Smooth muscle cell of the brain vasculature (primary cell): ENCODE results near the gene ADD3.

Experiments
- DNase-seq: peaks from one replicate; pipeline ENCODE4 v3.0.0-alpha.2; 2012; ENCODE audit warnings: low read depth, low spot score

ADD3 gene

DNA sequence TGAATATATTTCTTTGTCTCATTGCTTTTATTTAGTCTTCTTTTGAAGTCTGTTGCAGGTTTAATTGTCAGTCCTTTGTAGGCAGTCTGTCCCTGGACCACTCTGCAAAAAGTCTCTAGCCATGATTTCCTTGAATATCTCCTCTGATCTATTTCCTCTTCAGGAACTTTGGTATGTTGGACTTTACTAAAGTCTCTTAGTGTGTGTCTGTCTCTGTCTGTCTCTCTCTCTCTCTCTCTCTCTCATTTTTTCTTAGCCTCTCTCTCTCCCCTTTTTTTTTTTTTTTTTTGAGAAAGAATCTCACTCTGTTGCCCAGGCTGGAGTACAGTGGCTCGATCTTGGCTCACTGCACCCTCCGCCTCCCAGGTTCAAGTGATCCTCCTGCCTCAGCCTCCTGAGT lies 57.5 kb downstream of the ADD3 start:
- no peak for DNase-seq

DNA sequence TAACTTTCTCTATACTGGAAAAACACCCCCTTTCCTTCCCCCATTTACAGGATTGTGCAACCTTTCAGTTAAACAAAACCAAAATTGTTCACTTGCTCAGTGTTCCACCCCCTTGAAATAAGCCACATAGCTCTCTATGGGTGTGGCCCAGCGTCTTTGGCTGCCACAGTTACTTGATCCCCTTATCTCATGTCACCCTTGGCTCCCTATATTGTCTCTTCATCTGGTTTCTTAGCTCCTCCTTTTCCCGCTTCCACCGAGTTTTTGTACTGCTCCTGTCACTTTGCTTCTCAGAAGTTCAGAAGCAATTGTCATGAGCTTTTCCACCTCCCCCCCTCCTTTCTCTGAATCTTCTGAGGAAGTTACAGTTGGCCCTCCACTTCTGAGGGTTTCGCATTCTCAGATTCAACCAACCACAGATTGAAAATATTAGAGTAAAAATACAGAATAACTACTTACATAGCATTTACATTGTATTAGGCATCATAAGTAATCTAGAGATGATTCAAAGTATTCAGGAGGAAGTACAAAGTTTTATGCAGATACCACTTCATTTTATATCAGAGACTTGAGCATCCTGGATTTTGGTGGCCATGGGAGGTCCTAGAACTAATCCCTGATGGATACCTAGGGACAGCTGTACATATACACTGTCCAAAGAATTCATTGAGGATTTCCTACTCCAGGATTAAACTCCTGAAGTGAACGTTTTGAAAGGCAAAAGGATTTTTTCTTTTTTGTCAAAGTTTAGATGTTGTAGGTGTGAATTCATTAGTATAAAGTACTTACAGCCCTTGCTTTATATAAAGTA lies 60.4 kb downstream of the ADD3 start:
- DNase-seq = no peak

DNA sequence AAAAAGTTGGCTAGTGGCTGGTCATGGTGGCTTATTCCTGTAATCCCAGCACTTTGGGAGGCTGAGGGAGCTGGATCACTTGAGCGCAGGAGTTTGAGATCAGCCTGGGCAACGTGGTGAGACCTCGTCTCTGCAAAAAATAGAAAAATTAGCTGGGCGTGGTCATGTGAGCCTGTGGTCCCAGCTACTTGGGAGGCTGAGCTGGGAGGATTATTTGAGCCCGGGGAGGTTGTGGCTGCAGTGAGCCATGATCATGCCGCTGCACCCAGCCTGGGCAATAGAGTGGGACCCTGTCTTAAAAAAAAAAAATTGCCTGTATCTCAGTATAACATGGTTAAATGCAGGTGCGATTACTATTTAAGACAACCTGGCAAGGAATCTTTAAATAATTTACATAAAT lies 61.0 kb downstream of the ADD3 start:
- no peak for DNase-seq

DNA sequence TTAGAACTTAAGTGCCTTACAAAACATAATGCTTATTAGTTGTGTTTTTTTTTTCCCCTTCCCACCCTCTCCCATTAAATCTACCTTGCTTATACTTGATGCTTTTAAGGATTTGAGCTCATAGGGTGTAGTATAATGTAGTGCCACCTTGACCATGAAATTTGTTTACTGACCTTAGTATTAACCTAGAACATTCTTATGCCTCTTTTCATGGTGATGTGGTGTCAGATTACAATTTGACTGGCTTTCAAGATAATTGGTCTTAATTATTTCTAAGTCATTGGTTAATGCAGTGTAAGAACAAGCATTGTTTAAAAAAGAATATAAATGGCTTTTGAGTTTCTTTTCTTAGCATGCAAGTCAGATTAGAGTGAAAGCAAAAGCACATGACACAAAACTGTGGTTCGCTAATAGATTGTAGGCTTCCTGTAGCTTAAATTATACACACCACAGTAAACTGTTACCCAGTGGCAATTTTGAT lies 61.8 kb downstream of the ADD3 start:
- DNase-seq = no peak

DNA sequence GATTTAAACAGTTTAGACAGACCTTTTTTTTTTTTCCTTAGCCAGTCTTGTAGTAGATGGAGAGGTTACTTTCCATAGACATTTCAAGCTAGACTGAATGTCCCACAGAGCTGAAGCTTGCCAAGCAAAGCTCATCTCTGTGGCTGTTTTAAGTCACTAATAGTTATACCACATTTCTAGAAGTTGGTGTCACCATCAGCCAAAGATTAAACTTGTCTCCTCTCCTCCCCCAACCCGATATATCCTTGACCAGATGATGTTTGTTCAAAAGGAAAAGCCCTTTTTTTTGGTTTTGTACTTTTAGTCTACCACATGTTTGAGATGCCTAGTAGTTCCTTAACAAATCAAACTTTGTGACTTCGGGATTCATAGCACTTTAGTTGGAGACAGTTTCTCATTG lies 66.1 kb downstream of the ADD3 start:
- no peak for DNase-seq

DNA sequence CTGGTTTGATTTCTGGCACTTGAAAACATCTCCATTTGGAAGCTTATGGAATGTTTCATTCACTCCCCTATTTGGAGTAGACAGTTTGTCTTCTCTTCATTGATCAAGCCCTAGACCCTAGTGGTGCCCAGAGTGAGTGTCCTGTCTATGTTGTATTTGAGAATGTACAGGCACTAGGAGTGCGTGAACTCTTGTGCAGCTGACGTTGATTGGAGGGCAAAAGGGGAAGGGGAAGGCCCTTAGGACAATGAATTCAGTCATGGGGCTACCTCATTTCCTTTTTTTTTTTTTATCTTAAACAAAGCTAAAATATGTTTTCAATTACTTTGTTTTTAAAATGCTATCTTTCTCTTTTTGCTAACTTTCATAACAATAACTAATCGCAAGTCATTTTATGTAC lies 66.5 kb downstream of the ADD3 start:
- DNase-seq = no peak

DNA sequence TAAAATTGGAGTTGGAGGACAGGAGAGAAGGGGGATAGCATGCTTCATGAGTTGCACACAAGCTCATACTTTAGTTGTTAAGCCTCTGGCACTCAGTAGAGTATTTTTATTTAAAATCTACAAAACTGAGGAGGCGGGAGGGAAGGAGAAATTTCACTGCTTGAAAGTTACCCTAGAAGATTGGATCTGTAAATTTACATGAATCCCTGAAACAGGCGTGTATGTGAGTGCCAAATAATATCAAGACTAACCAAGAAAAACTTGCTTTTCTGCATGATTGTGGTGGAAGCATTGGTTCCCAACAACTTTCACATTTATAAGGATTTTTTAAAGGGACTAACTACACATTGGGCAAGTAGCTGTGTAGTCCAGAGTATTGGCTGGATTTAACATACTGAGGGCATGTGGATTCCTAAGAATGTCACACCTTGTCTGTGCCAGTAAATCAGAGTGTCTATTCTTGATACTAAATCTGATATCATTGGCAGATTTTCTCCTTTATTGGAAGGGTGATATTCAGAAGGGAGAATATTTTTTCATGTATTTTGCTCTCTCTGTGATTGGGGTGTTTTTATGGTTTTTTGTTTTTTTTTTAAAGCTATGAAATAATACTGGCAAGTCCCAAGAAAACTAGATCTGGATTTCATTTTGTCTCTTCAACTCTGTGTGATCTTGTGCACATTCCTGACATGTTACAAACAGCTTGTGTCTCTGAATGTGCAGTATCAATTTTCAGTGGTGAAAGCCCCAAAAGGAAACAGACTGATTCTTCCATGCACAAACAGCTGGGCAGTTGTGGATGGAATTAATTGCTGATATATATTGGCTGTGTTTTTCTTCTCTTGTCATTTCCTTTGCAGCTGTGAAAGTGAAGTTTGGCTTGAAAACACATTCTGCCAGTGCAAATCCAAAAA lies 67.2 kb downstream of the ADD3 start:
- peak; percentile 75 for DNase-seq

DNA sequence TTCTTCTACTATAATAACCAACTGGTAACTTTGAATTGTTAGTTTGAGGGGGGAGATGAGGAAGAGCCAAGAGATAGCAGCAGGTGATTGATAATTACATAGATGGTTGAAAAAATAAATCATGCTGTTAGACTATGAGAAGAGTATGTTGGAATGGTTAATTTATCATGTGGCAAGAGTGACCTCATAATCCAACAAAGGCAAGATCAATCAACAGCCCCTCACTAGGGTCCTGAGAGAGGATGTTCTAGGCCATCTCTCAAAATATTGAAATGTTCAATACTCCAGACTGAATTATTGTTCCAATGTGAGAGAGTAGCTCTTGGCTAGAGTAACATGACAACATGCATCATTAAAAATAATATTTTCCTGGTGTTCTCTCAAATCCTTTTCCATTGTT lies 67.9 kb downstream of the ADD3 start:
- DNase-seq = no peak

DNA sequence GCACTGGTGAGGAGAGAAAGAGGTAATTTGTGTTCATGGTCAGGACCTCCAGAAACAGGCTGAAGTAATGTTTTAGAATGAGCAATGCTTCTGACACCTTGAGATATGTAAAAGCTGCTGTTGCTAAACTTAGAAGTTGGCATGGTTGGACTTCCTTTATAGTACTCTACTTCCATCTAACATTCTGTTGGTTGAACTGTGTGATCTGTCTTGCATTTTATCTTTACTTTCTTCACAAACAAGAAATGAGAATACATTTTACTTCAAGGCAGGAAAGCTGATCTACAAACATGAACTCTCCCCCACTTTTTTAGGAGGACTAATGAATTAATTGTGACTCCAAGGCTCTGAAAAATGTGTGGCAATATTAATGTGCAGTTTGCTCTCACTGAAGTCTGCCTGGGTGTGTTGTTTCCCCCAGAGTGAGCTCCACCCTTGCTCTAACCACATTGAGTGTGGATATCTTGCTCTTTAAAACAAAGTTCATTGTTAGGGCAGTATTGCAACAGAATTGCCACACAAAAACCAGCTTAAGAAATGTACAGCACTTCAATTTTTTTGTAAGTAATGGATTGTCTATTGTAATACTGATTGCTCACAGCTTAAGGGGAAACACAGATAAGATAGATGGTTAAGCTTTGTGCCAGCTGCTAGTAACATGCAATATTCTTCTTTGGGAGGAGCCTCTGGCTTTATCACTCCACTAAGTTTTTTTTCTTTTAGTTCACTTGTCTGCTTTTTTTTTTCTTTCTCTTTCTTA lies 69.0 kb downstream of the ADD3 start:
- no peak for DNase-seq

DNA sequence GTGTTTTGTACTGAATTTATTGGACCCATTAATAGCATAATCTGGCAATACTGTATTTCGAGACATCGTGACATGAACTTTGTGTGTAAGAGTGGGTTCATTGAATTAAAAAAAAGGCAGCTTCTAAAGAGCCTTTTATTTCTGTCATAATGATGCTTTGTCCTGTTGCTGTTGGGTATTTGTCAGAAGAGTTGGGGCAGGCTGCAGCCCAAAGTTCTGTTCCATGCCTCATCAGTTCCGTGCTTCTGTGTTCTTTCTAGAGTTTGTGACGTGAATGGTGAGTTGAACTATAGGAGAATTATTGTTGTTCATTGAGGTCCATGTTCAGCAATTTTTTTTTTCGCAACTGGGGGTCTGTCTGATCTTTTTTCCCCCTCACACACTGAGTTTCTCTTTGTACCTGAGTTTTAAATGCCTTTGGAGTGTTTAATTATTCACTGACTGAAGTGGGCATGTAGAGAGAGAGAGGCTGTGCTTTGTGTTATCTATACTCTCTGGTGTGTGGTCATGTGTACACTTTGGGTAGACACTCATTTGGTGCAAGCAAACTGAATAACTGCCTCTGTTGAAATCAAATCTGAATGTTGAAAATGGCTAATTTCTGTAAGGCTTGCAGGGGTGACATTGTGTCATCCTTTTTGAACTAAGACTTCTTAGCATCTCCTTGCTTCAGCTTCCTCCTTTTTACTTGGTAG lies 69.8 kb downstream of the ADD3 start:
- no peak for DNase-seq

DNA sequence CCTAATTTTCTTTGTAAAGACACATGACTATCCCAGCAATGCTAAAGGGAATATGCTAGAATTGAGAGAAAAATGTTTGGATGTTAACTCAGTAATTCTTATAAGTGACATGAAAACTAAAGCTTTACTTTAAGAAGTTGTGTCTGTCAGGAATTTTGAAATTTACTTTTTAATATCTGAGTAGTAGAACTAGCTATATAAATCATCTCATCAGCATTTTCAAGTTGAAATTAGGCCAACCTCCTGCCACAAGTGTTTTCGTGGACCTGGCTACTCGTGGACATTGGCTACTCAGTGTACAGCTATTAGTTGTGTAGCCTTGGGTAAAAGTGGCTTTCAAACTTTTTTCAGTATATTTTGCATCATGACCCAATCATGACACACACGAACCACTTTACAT lies 70.5 kb downstream of the ADD3 start:
- DNase-seq = no peak

DNA sequence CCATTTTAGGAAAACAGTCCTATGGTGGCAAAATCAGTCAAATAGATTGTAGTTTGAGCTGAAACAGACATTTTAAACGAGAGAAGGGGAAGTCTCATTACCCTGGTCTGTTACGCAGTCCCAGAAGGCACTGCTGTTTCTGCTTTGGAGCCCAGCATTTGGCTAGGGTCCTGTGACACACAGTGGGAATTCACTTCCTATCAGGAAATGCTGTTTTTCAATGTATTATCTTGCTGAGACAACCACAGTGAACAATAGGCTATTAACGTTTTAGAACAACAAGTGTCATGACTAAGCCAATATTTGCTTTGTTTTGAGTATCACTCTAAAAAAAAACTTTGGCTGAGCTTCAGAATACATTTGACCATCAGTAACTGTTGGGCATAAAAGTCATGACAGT lies 74.1 kb downstream of the ADD3 start:
- peak; percentile 70 for DNase-seq

DNA sequence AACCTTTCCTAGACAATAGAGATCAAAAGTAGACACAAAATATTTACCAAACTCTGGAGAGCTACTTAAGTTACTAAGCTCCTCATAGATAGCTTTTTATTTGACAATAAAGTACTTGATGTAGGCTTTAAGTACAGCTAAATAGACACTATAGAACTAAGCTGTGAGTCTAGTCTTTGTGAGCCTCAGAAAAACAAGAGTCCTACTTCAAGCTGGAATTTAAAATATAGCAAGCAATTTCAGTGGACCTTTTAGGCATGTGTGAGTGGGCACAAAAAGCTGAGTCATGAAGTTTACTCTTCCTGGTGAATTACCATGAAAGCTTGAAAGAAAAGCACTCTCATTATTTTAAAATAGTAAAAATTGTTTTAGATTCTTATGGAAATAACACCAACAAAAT lies 76.1 kb downstream of the ADD3 start:
- DNase-seq = no peak

DNA sequence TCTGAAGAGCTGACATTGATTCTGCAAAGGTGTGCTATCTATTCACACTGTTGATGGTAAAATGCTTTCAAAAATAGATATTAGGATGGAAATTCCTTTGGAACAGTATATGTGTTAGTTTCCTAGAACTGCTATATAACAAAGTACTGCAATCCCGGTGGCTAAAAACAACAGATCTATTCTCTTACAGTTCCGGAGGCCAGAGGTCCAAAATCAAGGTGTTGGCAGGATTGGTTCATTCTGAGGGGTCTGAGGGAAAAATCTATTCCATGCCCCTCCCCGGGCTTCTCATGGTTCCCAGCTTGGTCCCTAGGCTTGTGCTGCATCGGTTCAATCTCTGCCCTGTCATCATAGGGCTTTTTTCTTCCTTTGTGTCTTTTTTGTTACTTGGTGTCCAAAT lies 79.9 kb downstream of the ADD3 start:
- no peak for DNase-seq

DNA sequence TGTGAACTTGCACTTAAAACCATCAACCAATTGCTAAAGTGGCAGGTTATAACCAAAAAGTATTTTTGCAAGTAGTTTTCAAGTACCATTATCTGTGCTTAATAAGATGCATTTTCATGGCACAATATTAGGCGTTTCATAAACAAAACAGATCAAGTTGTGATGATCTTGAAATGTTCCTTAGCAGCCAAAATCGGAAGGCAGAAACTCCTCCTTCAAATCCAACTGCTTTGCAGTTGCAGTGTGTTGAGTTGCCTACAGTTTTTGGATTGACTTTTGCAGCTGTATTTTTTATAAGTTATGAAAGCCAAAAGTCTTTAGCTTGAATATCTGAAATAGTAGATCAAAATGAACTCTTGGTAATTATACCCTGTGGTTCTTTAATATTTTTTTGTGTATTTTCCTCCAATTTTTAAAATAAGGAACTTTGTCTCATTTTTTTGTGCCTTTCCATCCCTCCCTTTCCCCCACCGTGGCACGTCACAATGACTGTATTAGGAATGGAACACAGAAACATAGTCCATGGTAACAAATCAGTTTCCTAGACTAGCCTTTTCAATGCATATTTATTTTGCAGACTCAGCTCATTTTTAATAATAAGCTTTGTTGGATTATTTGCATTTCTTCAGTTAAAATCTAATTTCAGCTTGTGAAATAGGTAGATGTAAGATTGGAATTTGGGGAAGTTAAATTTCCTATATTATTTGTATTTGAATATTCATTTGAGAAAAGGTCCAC lies 80.8 kb downstream of the ADD3 start:
- no peak for DNase-seq

DNA sequence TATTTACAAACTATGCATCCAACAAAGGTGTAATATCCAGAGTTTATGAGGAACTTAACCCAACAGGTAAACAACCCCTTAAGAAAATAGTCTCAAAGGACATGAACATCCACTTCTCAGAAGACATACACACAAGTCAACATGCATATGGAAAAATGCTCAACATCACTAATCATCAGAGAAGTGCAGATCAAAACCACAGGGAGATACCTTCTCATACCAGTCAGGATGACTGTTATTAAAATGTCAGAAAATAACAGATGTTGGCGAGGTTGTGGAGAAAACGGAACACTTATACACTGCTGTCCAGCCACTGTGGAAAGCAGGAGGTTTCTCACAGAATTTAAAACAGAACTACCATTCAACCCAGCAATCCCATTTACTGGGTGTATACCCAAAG lies 84.0 kb downstream of the ADD3 start:
- DNase-seq = no peak

DNA sequence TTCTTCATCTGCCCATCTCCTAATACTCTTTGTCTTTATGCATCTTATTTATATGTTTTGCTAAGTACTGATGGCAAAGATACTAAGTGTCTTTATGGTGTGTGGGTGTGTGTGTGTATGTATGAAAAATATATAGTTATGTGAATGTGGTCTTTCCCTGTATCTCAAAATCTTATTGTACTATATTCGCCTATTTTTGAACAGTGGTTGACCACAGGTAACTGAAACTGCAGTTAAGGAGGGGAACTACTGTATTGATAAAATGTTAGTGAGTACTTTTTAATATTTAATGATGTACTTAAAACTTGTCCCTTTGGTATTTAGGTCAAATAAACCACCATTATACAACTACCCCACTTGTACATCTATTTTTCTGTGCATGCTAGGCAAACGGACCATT lies 85.9 kb downstream of the ADD3 start:
- no peak for DNase-seq

DNA sequence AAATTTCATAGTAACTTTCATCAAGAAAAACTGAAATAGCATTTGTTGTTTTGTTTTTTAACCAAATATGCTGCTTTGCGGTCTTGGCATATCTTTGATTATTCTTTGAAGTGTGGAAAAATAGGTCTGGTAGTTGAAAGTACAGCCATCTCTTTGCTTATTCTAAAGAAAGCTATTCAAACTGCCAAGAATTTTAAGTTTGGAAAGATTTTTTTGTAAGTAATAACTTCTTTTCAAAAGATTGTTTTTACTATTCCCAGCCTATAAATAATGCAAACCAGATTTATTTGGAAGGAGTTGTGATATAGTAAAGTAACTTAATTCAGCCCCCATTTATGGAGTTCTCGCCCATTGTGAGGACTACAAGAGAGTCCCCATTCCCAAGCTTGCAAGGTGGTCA lies 87.0 kb downstream of the ADD3 start:
- DNase-seq = no peak

DNA sequence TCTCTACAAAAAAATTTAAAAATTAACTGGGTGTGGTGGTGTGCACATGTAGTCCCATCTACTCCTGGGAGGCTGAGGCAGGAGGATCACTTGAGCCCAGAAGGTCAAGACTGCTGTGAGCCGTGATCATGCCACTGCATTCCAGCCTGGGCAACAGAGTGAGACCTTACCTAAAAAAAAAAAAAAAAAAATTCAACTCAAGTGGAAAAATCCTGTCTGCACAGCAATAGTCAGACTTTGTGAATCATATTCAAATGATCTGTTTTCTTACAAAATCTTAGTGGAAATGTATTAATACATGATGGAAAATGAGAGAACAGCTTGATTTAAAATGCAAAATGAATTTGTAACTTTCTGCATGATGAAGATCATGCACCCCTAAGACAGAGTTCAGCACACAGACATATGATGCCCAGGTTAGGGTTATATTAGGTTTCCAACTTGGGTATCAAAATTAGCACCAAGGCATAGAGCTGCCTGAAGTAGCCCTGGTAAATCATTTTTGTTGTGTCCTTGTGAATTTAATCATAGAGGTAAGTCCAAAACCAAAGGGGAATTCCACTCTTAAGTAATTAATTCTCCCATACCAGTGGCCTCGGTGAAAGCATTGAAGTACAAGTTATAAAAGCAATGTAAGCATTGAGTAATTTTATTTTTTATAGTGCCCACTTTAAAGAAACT lies 93.8 kb downstream of the ADD3 start:
- no peak for DNase-seq

DNA sequence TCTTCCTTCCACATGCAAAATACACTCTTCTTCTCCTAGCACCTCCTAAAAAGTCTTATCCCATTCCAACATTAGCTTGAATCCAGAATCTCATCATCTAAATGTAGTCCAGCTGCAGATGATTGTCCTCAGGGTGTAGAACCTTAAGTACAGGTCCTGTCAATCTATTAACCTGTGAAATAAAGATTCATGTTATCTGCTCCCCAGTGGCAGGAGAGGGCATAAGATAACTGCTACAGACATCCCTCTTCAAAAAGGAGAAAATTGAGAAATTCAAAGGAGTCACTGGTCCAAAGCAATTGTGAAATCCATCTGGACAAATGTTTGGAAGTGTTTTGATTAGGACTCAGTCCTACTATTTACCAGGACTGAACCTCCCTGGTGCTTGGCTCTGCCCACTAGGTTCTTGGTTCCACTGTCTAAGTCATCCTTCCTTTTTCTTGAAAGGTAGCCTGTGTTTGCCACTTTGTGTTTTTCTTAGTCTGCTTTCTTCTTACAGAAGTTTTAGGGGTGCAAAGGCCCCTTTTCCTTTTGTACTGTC lies 96.2 kb downstream of the ADD3 start:
- DNase-seq = no peak
